Activated naive CD8-positive, alpha-beta T cell treated with anti-CD3 and anti-CD28 coated beads, Interleukin-2, amount 50 U/mL, for 16 hours (primary cell): ENCODE results near the gene RIN1.
"Not testable (repeated sequence)": the region's sequence is repeated elsewhere in the genome, so short reads cannot be mapped to it uniquely, and the experiment has no call there.

Experiments used
- DNase-seq: peaks from one replicate; pipeline ENCODE4 v3.0.0-alpha.2; 2020; ENCODE audit warnings: low read depth, low spot score

RIN1 gene

GRCh38 chr11:66318600-66318970 lies 17.6 kb downstream of the RIN1 start:
- DNase-seq, result no peak

- no peak for DNase-seq
Observed at GRCh38 chr11:66317723-66318599, 18.3 kb downstream of the RIN1 start.

GRCh38 chr11:66317322-66317722 lies 18.9 kb downstream of the RIN1 start:
- DNase-seq, result no peak

GRCh38 chr11:66316849-66317251 lies 19.4 kb downstream of the RIN1 start, which contains the start of gene CD248:
Gene CD248 (minus strand): TSS chr11:66317044. CDS start chr11:66317027, 17 bp downstream.
- DNase-seq, result no peak

GRCh38 chr11:66315921-66316811 lies 20.1 kb downstream of the RIN1 start:
- no peak for DNase-seq

- DNase-seq, result no peak
Observed at GRCh38 chr11:66315498-66315885, 20.7 kb downstream of the RIN1 start.

GRCh38 chr11:66314561-66315497 lies 21.4 kb downstream of the RIN1 start:
- no peak for DNase-seq

GRCh38 chr11:66314186-66314501 lies 22.1 kb downstream of the RIN1 start:
- DNase-seq, result no peak

- DNase-seq, result no peak
Observed at GRCh38 chr11:66313321-66314185, 22.7 kb downstream of the RIN1 start.

GRCh38 chr11:66312549-66313320 lies 23.5 kb downstream of the RIN1 start:
- peak; percentile 98 for DNase-seq

GRCh38 chr11:66311965-66312548 lies 24.2 kb downstream of the RIN1 start:
- DNase-seq, result peak; percentile 94

GRCh38 chr11:66311470-66311964 lies 24.7 kb downstream of the RIN1 start:
- DNase-seq, result no peak

- DNase-seq, result not testable (repeated sequence)
Observed at GRCh38 chr11:66310803-66311440, 25.3 kb downstream of the RIN1 start.

- DNase-seq, result no peak
Observed at GRCh38 chr11:66310324-66310723, 25.9 kb downstream of the RIN1 start.

GRCh38 chr11:66309475-66309874 lies 26.8 kb downstream of the RIN1 start:
- DNase-seq, result no peak

- no peak for DNase-seq
Observed at GRCh38 chr11:66302656-66303055, 33.6 kb downstream of the RIN1 start.

GRCh38 chr11:66299186-66299585 lies 37.0 kb downstream of the RIN1 start:
- DNase-seq, result no peak

- no peak for DNase-seq
Observed at GRCh38 chr11:66297610-66298009, 38.6 kb downstream of the RIN1 start.
